HCT116 (cell line): Measurements from ENCODE around the gene GMDS. TPM values are rescaled to one million over a fixed set of nuclear protein-coding genes. Genes with fewer than 3 reads are reported as not detected.

Source experiments
- ATAC-seq: fragments of 200-7000 bp; cut with Tn5 transposase; 2 replicates; pipeline ENCODE4 v1.9.1; 2020; ENCODE audit warnings: mild to moderate bottlenecking, moderate library complexity
- BruUV-seq: library from RNA; stranded (reverse); fragments of 400-500 nt; replicated peaks from 2 replicates; lab custom pipeline; 2021; lab: Mats Ljungman, UMichigan
- CTCF ChIA-PET: fragments of 300-600 bp; sonication (Branson Sonifier 250); formaldehyde crosslinking; loops from one replicate; lab custom pipeline; 2021; ENCODE audit warnings: antibody characterized with exemption; lab: Charles Lee
- POLR2A ChIA-PET: fragments of 300-600, 350-600 bp; sonication (Branson Sonifier 250); formaldehyde crosslinking; loops from one replicate; lab custom pipeline; 2021; ENCODE audit warnings: antibody characterized with exemption; lab: Charles Lee
- RAD21 ChIA-PET, 2 experiments: fragments of 300-600 bp; sonication (Branson Sonifier 250); formaldehyde crosslinking; loops; one replicate each; lab custom pipeline; 2023; ENCODE audit warnings: low total read pairs in 2 of 2; ENCODE audit not compliant: uncharacterized antibody in 2 of 2, unreplicated experiment in 2 of 2, low non-redundant PET in 1 of 2; lab: Charles Lee
- DNase-seq: peaks from one replicate; pipeline ENCODE4 v3.0.0-alpha.2; 2010; ENCODE audit warnings: low read depth, low spot score
- H2AFZ ChIP-seq: fragments of 200-600 bp; shearing (Covaris generic), sonication (generic); 2 replicates; pipeline ENCODE4 v1.6.1; 2017; ENCODE audit warnings: low read depth, mixed run types, mixed read lengths, antibody characterized with exemption, low read length; ENCODE audit not compliant: poor library complexity, severe bottlenecking
- H3K27ac ChIP-seq: 2 replicates; pipeline ENCODE4 v1.5.1; 2012; ENCODE audit warnings: low read depth, low read length
- H3K27me3 ChIP-seq: fragments of 200-600 bp; sonication (generic); 2 replicates; pipeline ENCODE4 v1.6.1; 2016; ENCODE audit warnings: mixed run types, low read length, mixed read lengths; ENCODE audit not compliant: insufficient read depth
- H3K36me3 ChIP-seq, 2 experiments: fragments of 200-500 bp in 1 of 2; fragments of 200-600 bp in 1 of 2; sonication (Bioruptor generic) in 1 of 2; sonication (generic) in 1 of 2; 2 replicates each; pipeline versions ENCODE4 v1.5.1 to v1.6.1; 2014 to 2016; ENCODE audit warnings: low read length in 2 of 2, inconsistent platforms in 1 of 2, mixed read lengths in 1 of 2, mixed run types in 1 of 2; ENCODE audit not compliant: insufficient read depth in 2 of 2, control insufficient read depth in 1 of 2
- H3K4me1 ChIP-seq, 2 experiments: fragments of 200-600 bp in 1 of 2; sonication (generic) in 1 of 2; 2 replicates each; pipeline versions ENCODE4 v1.5.1 to v1.6.1; 2012 to 2017; ENCODE audit warnings: low read length in 2 of 2, inconsistent platforms in 1 of 2, mild to moderate bottlenecking in 1 of 2, mixed read lengths in 1 of 2, mixed run types in 1 of 2, moderate library complexity in 1 of 2; ENCODE audit not compliant: insufficient read depth in 2 of 2, control insufficient read depth in 1 of 2
- H3K4me2 ChIP-seq: fragments of 200-600 bp; sonication (generic); 2 replicates; pipeline ENCODE4 v1.6.1; 2017; ENCODE audit warnings: mixed run types, low read length, mixed read lengths
- H3K4me3 ChIP-seq, 2 experiments: fragments of 200-600 bp in 1 of 2; sonication (generic) in 1 of 2; replicated peaks in 1 of 2; 2 replicates each; pipeline ENCODE4 v1.5.1; 2011 to 2016; ENCODE audit warnings: low read length in 2 of 2, control low read depth in 1 of 2, low read depth in 1 of 2, mild to moderate bottlenecking in 1 of 2, mixed read lengths in 1 of 2, mixed run types in 1 of 2
- H3K79me2 ChIP-seq: fragments of 200-600 bp; sonication (generic); 2 replicates; pipeline ENCODE4 v1.6.1; 2017; ENCODE audit warnings: mild to moderate bottlenecking, mixed run types, low read length, moderate library complexity, mixed read lengths; ENCODE audit not compliant: insufficient read depth
- H3K9ac ChIP-seq: fragments of 200-600 bp; sonication (generic); 2 replicates; pipeline ENCODE4 v1.6.1; 2016; ENCODE audit warnings: low read length, mixed read lengths
- H3K9me2 ChIP-seq: fragments of 200-600 bp; sonication (generic), shearing (Covaris generic); 2 replicates; pipeline ENCODE4 v1.6.1; 2017; ENCODE audit warnings: mixed run types, mild to moderate bottlenecking, moderate library complexity; ENCODE audit not compliant: insufficient read depth
- H3K9me3 ChIP-seq, 2 experiments: fragments of 200-500 bp in 1 of 2; fragments of 200-600 bp in 1 of 2; sonication (Bioruptor generic) in 1 of 2; sonication (generic) in 1 of 2; 2 replicates each; pipeline ENCODE4 v1.6.1; 2014 to 2017; ENCODE audit warnings: low read length in 2 of 2, mixed read lengths in 2 of 2, inconsistent platforms in 1 of 2, low read depth in 1 of 2, mild to moderate bottlenecking in 1 of 2, mixed run types in 1 of 2, moderate library complexity in 1 of 2; ENCODE audit not compliant: control insufficient read depth in 1 of 2, insufficient read depth in 1 of 2
- H4K20me1 ChIP-seq: fragments of 200-600 bp; sonication (generic), shearing (Covaris generic); 2 replicates; pipeline ENCODE4 v1.6.1; 2017; ENCODE audit warnings: mixed run types, mild to moderate bottlenecking, moderate library complexity; ENCODE audit not compliant: insufficient read depth
- EGR1 ChIP-seq: IDR thresholded peaks from 2 replicates; pipeline ENCODE4 v1.6.1; 2012; ENCODE audit warnings: low read depth
- ELF1 ChIP-seq: IDR thresholded peaks from 2 replicates; pipeline ENCODE4 v1.6.1; 2012; ENCODE audit warnings: low read depth, borderline replicate concordance
- SIN3A ChIP-seq: IDR thresholded peaks from 2 replicates; pipeline ENCODE4 v1.6.1; 2012; ENCODE audit warnings: low read depth
- TCF7L2 ChIP-seq: IDR thresholded peaks from 2 replicates; pipeline ENCODE4 v1.7.0; 2011; ENCODE audit warnings: borderline replicate concordance, inconsistent platforms; ENCODE audit not compliant: insufficient read depth, insufficient read length; ENCODE audit errors: extremely low read depth
- YY1 ChIP-seq: IDR thresholded peaks from 2 replicates; pipeline ENCODE4 v1.6.1; 2011; ENCODE audit warnings: low read length, low read depth, moderate library complexity, mild to moderate bottlenecking; ENCODE audit not compliant: insufficient replicate concordance; ENCODE audit errors: extremely low read depth
- ZFX ChIP-seq: fragments of 450-650 bp; IDR thresholded peaks from 2 replicates; pipeline ENCODE4 v1.6.1; 2017
- intact Hi-C: fragments of 100-400 bp; cut with micrococcal nuclease; formaldehyde crosslinking; loops from 2 replicates; pipeline ENCODE4 v1.10.0; 2022
- total RNA-seq: library from RNA; stranded (reverse); gene quantifications from one replicate; pipeline ENCODE4 v1.2.1, GENCODE V29; 2021; ENCODE audit not compliant: unreplicated experiment

The GMDS gene
- total RNA-seq, 1 experiment from 2014 or later: 34.4 TPM

DNA sequence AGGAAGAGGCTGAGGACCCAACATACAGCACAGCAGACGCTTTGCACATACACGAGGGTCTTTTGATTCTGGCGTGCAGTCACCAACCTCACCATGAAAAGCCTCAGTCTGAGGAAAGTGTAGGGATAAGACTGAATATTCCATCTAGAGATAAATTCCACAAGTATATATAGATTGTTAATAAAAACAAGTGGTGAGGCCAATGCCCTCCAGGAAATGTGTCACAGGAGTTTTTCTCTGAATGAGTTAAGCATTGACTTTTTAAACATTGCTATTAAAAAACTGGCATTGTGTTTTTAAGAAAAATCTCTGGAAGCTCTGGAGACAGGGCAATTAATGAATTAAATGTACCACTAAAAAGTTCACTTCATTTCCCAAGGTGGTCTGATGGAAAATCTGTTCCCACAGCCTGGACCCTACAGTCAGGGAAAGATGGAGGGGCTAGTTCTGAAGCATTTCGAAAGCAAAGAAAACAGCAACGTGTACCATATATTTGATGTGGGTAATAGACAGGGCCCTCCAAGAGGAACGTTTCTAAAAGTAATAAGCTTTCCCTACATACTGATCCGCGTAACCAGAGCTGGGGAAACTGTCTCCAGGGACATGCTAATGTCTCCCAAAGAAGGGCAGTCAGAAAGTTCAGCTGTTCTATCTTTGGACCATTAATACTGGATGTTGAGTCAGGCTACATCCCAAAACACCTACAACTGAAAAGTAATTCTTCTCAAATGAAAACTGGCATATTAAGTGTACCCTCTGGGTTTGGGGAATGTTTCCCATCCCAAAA lies 334.6 kb downstream of the GMDS start:
- no peaks in the 10 kb centered on the region for H3K9me3 ChIP-seq
- H3K9me2 ChIP-seq: no peaks in the 10 kb centered on the region
- H3K9ac ChIP-seq: no peak overlapping the region
- DNase-seq (no peak), ATAC-seq (no peak)
- no peak overlapping the region for H3K4me3 ChIP-seq
- BruUV-seq: no TSS peak
- H3K27me3 ChIP-seq: no peaks in the 10 kb centered on the region
- H3K36me3 ChIP-seq: no peaks in the 10 kb centered on the region
- TF ChIP-seq ZFX (no peak), EGR1 (no peak), SIN3A (no peak), ELF1 (no peak)
- intact Hi-C loops: no loop called here
- no peak overlapping the region for H3K27ac ChIP-seq
- CTCF ChIA-PET: no interaction called here
- no peak overlapping the region for H3K4me2 ChIP-seq
- POLR2A ChIA-PET: no interaction called here
- H4K20me1 ChIP-seq: no peaks in the 10 kb centered on the region
- no peaks in the 10 kb centered on the region for H3K79me2 ChIP-seq
- H3K4me1 ChIP-seq: no peaks in the 10 kb centered on the region
- RAD21 ChIA-PET: no interaction called here
- no peak overlapping the region for H2AFZ ChIP-seq

DNA sequence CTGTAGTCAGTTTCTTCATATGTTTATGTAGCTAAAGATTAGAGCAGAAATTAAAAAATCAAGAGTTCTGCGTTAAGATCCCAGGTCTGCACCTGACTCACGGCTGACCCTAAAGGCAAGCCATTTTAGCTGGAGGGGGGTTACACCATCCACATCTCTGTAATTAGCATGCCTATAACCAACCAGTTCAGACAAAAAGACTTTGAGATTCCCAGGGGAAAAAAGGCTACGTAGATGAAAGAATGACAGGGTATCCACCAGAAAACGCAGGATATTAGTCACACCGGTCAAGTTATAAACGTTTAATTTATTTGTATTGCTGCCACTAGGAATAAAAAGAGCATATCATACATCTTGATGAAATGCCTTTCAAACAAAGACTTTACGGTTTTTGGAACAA lies 336.6 kb downstream of the GMDS start:
- TF ChIP-seq YY1 (no peak), ZFX (no peak), TCF7L2 (no peak)

More for the DNA sequence above, 336.6 kb downstream of the GMDS start:
- Histone ChIP-seq H3K79me2 (no peaks in the 10 kb centered on the region), H3K4me3 (no peak overlapping the region), H3K27me3 (no peaks in the 10 kb centered on the region), H4K20me1 (no peaks in the 10 kb centered on the region), H3K4me1 (no peaks in the 10 kb centered on the region), H3K4me2 (no peak overlapping the region), H2AFZ (no peak overlapping the region), H3K9me3 (no peaks in the 10 kb centered on the region), H3K9ac (no peak overlapping the region), H3K36me3 (no peaks in the 10 kb centered on the region), H3K27ac (no peak overlapping the region), H3K9me2 (no peaks in the 10 kb centered on the region)
- ChIA-PET CTCF (no interaction called here), POLR2A (no interaction called here), RAD21 (no interaction called here)
- ATAC-seq (no peak), DNase-seq (no peak)
- no TSS peak for BruUV-seq
- intact Hi-C loops: no loop called here
